Ovary (tissue), 9 donors: ENCODE data around the gene EIF2B2. TPM values are rescaled to one million over a fixed set of nuclear protein-coding genes. Genes with fewer than 3 reads are reported as not detected.
A peak's percentile ranks its signal among the peaks of the same experiment; 100 is the strongest.

ENCODE experiments used
- DNase-seq, 5 donors: peaks; one replicate each; pipeline ENCODE4 v3.0.0-alpha.2; 2019 to 2020
- H3K27ac ChIP-seq, 2 donors: fragments of 200-600 bp; one replicate each; pipeline versions ENCODE4 v1.5.1 to v1.8.0; 2019 to 2022
- H3K27me3 ChIP-seq: fragments of 200-600 bp; one replicate; pipeline ENCODE4 v1.8.0; 2022
- H3K36me3 ChIP-seq: fragments of 200-600 bp; sonication (generic); one replicate; pipeline ENCODE4 v1.5.1; 2019
- H3K4me1 ChIP-seq: one replicate; pipeline ENCODE4 v1.8.1; 2013; ENCODE audit warnings: mild to moderate bottlenecking, moderate library complexity; ENCODE audit not compliant: insufficient read depth
- H3K4me3 ChIP-seq: fragments of 200-600 bp; sonication (generic); one replicate; pipeline ENCODE4 v1.5.1; 2017
- H3K9me3 ChIP-seq, 2 donors: fragments of 200-600 bp in 1 of 2; sonication (generic) in 1 of 2; one replicate each; pipeline versions ENCODE4 v1.5.1 to v1.8.1; 2013 to 2019; ENCODE audit warnings: mild to moderate bottlenecking in 1 of 2, moderate library complexity in 1 of 2
- EP300 ChIP-seq: sonication (generic); formaldehyde crosslinking; IDR thresholded peaks from one replicate; pipeline ENCODE4 v1.6.1; 2017; ENCODE audit warnings: antibody characterized with exemption
- POLR2A ChIP-seq: fragments of 450-650 bp; IDR thresholded peaks from one replicate; pipeline ENCODE4 v1.6.1; 2017; ENCODE audit warnings: antibody characterized with exemption, mild to moderate bottlenecking, moderate library complexity
- WGBS, 3 donors: extraction: QIAGEN DNeasy Blood & Tissue Kit in 1 of 3; methylation state at CpG; one replicate each; pipeline versions ENCODE4 v1.1.5 to v1.1.7; 2013 to 2017; 5-methylcytosine and 5-hydroxymethylcytosine counted together
- intact Hi-C, 4 donors: fragments of 100-400 bp; cut with DNase I; formaldehyde crosslinking; loops; one replicate each; pipeline versions ENCODE4 v1.11.0 to v1.15.1; 2022 to 2023
- polyA plus RNA-seq, 2 donors: library from polyadenylated mRNA; stranded (reverse); fragments of 200-250 nt in 1 of 2; fragments of 350-450 nt in 1 of 2; fragmentation: Illumina TruSeq in 1 of 2; extraction: RNeasy Lipid Tissue Mini Kit (QIAGEN cat#74804) in 1 of 2; gene quantifications; one replicate each; pipeline ENCODE4 v1.2.3, GENCODE V29; 2013 to 2014
- total RNA-seq, 7 donors: library from RNA; depleted of rRNA in 2 of 7; stranded (reverse); fragments of >200 nt in 2 of 7; fragmentation: NEBNext Ultra II Directional in 3 of 7; extraction: Animal tissue kit (Norgen Biotek cat#: 25700) in 3 of 7; gene quantifications; one replicate each; pipeline versions ENCODE4 v1.1.0 to v1.2.4, GENCODE V29; 2016 to 2023
- TF ChIP-seq, protein P1 (sequence below), 3 donors: fragments of 450-650 bp in 2 of 3; fragments of 200-600 bp in 1 of 3; IDR thresholded peaks; one replicate each; pipeline versions ENCODE4 v1.5.1 to v1.8.0; 2016 to 2022; ENCODE audit warnings: antibody characterized with exemption in 3 of 3, mild to moderate bottlenecking in 1 of 3
- donor health status: DM: no; HTN: no; CAD: no; lungs with moderate emphysema.
- donor health status: DM: no; HTN: no; CAD: no.
- donor health status: Bipolar disorder and iron deficiency.
- donor health status: DM: yes; HTN: yes; CAD: no.
- donor health status: DM: no; HTN: no; CAD: no.
- donor health status: DM: yes; HTN: yes; CAD: no.

Gene EIF2B2
- total and polyA plus RNA-seq, 9 donors = 8.8 to 59.9 (median 30.6) TPM

GRCh38 chr14:75003250-75004027, 718 bp downstream of the EIF2B2 start:
- H3K9me3 ChIP-seq = no peaks in the 10 kb centered on the region
- intact Hi-C loops = no loop called here
- H3K36me3 ChIP-seq = no peaks in the 10 kb centered on the region
- H3K4me1 ChIP-seq = peaks cover 5% of the 10 kb centered on the region
- TF ChIP-seq, protein P1, sequence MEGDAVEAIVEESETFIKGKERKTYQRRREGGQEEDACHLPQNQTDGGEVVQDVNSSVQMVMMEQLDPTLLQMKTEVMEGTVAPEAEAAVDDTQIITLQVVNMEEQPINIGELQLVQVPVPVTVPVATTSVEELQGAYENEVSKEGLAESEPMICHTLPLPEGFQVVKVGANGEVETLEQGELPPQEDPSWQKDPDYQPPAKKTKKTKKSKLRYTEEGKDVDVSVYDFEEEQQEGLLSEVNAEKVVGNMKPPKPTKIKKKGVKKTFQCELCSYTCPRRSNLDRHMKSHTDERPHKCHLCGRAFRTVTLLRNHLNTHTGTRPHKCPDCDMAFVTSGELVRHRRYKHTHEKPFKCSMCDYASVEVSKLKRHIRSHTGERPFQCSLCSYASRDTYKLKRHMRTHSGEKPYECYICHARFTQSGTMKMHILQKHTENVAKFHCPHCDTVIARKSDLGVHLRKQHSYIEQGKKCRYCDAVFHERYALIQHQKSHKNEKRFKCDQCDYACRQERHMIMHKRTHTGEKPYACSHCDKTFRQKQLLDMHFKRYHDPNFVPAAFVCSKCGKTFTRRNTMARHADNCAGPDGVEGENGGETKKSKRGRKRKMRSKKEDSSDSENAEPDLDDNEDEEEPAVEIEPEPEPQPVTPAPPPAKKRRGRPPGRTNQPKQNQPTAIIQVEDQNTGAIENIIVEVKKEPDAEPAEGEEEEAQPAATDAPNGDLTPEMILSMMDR (IDR thresholded peaks at IDR 0.05) = no peak
- TF ChIP-seq POLR2A (no peak), EP300 (no peak)
- DNase-seq = no peak
- H3K27me3 ChIP-seq = no peaks in the 10 kb centered on the region
- no peak overlapping the region for H3K27ac ChIP-seq
- WGBS, 3 donors = 8 to 10% (median 10%) methylated on average over 18 of the region's 18 CpGs
- H3K4me3 ChIP-seq = peak overlapping the region; percentile 51

GRCh38 chr14:75005357-75005756, 2.6 kb downstream of the EIF2B2 start:
- peaks cover 5% of the 10 kb centered on the region for H3K4me1 ChIP-seq
- no peak for DNase-seq
- intact Hi-C loops = no loop called here
- TF ChIP-seq EP300 (no peak), POLR2A (no peak)
- TF ChIP-seq, protein P1 (IDR thresholded peaks at IDR 0.05) = no peak
- H3K27me3 ChIP-seq = no peaks in the 10 kb centered on the region
- no peaks in the 10 kb centered on the region for H3K36me3 ChIP-seq
- no peaks in the 10 kb centered on the region for H3K9me3 ChIP-seq
- 90 to 96% (median 95%) methylated on average over 3 of the region's 3 CpGs for WGBS, 3 donors
- no peak overlapping the region for H3K27ac ChIP-seq
- H3K4me3 ChIP-seq = no peak overlapping the region

DNA sequence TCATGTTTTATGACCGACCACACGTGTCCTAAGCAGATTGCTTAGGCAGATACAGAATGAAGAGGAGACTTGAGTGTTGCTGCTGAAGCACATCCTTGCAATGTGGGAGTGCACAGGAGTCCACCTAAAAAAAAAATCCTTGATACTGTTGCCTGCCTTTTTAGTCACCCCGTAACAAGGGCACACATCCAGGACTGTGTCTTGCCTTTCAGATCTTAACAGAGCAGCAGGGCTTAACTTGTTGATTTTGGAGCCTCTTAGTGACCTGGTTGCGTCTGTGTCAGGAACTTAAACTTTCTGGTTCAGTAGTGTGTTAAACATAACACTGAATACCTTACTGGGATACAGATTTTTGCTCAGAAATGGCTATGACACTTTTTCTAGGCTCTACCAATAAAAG, 6.5 kb downstream of the EIF2B2 start:
- intact Hi-C loops = no loop called here

GRCh38 chr14:75010472-75011093, 7.9 kb downstream of the EIF2B2 start:
- Histone ChIP-seq H3K36me3 (no peaks in the 10 kb centered on the region), H3K4me3 (no peak overlapping the region), H3K9me3 (no peaks in the 10 kb centered on the region), H3K4me1 (peaks cover 5% of the 10 kb centered on the region), H3K27ac (no peak overlapping the region), H3K27me3 (no peaks in the 10 kb centered on the region)
- no peak for DNase-seq
- WGBS, 3 donors = 93 to 95% (median 95%) methylated on average over 4 of the region's 4 CpGs
- TF ChIP-seq POLR2A (no peak), EP300 (no peak)
- TF ChIP-seq, protein P1 (IDR thresholded peaks at IDR 0.05) = no peak
- intact Hi-C loops = loop anchor here in 1 of 4 donors (10.0 kb wide), 1 partner anchor 56 kb away; the partner anchor contains the start of gene PGF

More for the DNA sequence above, 6.5 kb downstream of the EIF2B2 start:
- Histone ChIP-seq H3K4me1 (peaks cover 5% of the 10 kb centered on the region), H3K27me3 (no peaks in the 10 kb centered on the region), H3K27ac (no peak overlapping the region), H3K9me3 (no peaks in the 10 kb centered on the region), H3K36me3 (no peaks in the 10 kb centered on the region), H3K4me3 (no peak overlapping the region)
- no peak for DNase-seq
- TF ChIP-seq POLR2A = no peak
- no peak for TF ChIP-seq EP300
- TF ChIP-seq, protein P1 (IDR thresholded peaks at IDR 0.05) = no peak
- 76 to 79% (median 78%) methylated on average over 4 of the region's 4 CpGs for WGBS, 3 donors
